ENCODE results near the gene TTC39B. TPM values are rescaled to one million over a fixed set of nuclear protein-coding genes. Genes with fewer than 3 reads are reported as not detected.
A peak's percentile ranks its signal among the peaks of the same experiment; 100 is the strongest.

Gene TTC39B
- total RNA-seq, 1 donor from 2014 or later = 7.0 TPM

DNA sequence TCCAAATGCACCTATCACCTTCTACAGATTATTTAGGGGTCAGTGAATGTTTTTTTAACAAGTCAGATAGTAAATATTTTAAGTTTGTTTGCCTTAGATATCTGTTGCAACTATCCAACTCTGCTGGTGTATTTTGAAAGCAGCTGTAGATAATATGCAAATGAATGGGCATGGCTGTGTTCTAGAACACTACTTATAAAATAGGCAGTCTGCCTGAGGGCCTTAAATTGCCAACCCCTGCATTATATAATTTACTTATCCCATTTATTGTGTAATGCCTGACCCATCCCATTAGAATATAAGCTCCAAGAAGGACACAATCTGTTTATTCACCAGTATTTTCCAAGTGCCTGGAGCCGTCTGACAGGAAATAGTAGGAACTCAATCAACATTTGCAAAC lies 149.0 kb downstream of the TTC39B start:
- Histone ChIP-seq H3K4me3 (ENCODE audit: insufficient read depth, low read depth, low read length) (no peak overlapping the region), H2AFZ (ENCODE audit: low read depth, low read length) (no peak overlapping the region), H3K4me1 (ENCODE audit: insufficient read depth, low read length) (peaks cover 12% of the 10 kb centered on the region), H3K36me3 (ENCODE audit: insufficient read depth, low read length) (no peaks in the 10 kb centered on the region), H3K79me2 (ENCODE audit: insufficient read depth, low read length) (no peaks in the 10 kb centered on the region), H3K4me2 (ENCODE audit: low read length) (no peak overlapping the region), H4K20me1 (ENCODE audit: insufficient read depth, low read length) (no peaks in the 10 kb centered on the region), H3K9me3 (ENCODE audit: insufficient read depth, low read depth, low read length) (no peaks in the 10 kb centered on the region), H3K27ac (ENCODE audit: low read depth, low read length) (no peak overlapping the region), H3K27me3 (ENCODE audit: insufficient read depth, low read length) (no peaks in the 10 kb centered on the region), H3K9ac (ENCODE audit: low read length) (no peak overlapping the region)
- Mint-ChIP-seq H3K36me3 (ENCODE audit: low read depth, unreplicated experiment) (no peaks in the 10 kb centered on the region), H3K4me1 (ENCODE audit: low read depth, unreplicated experiment) (peaks cover 2% of the 10 kb centered on the region), H3K27me3 (ENCODE audit: low read depth, unreplicated experiment) (no peaks in the 10 kb centered on the region), H3K4me3 (ENCODE audit: unreplicated experiment) (no peak overlapping the region), H3K9me3 (ENCODE audit: unreplicated experiment) (peaks cover 2% of the 10 kb centered on the region), H3K27ac (ENCODE audit: unreplicated experiment) (no peak overlapping the region)
- DNase-seq (ENCODE audit: low read depth) (no peak), FAIRE-seq (peak; percentile 29)
- TF ChIP-seq, protein P1, sequence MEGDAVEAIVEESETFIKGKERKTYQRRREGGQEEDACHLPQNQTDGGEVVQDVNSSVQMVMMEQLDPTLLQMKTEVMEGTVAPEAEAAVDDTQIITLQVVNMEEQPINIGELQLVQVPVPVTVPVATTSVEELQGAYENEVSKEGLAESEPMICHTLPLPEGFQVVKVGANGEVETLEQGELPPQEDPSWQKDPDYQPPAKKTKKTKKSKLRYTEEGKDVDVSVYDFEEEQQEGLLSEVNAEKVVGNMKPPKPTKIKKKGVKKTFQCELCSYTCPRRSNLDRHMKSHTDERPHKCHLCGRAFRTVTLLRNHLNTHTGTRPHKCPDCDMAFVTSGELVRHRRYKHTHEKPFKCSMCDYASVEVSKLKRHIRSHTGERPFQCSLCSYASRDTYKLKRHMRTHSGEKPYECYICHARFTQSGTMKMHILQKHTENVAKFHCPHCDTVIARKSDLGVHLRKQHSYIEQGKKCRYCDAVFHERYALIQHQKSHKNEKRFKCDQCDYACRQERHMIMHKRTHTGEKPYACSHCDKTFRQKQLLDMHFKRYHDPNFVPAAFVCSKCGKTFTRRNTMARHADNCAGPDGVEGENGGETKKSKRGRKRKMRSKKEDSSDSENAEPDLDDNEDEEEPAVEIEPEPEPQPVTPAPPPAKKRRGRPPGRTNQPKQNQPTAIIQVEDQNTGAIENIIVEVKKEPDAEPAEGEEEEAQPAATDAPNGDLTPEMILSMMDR (IDR thresholded peaks at IDR 0.05; ENCODE audit: insufficient read depth, low read depth, low read length) = no peak
- TF ChIP-seq EZH2 (IDR thresholded peaks at IDR 0.05; ENCODE audit: insufficient read depth, low read length) = no peak

DNA sequence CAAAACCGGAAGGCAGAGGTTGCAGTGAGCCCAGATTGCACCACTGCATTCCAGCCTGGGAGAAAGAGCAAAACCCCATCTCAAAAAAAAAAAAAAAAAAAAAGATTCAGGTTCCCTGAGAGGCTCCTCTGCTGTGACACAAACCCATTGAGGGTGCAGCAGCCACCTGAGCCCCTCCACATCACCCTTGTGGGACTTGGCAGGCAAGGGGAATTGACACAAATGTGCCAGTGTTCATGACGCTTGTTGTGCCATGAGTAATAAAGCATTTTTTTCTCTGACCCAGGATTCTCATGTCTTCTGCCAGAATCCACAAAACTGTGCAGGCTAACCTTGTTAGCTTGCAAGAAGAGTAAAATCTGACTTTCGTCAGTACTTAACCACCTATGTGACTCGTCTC lies 149.6 kb downstream of the TTC39B start:
- Histone ChIP-seq H3K27ac (ENCODE audit: low read depth, low read length) (no peak overlapping the region), H2AFZ (ENCODE audit: low read depth, low read length) (no peak overlapping the region), H3K36me3 (ENCODE audit: insufficient read depth, low read length) (no peaks in the 10 kb centered on the region), H3K9me3 (ENCODE audit: insufficient read depth, low read depth, low read length) (no peaks in the 10 kb centered on the region), H3K4me3 (ENCODE audit: insufficient read depth, low read depth, low read length) (no peak overlapping the region), H3K4me1 (ENCODE audit: insufficient read depth, low read length) (peaks cover 12% of the 10 kb centered on the region), H4K20me1 (ENCODE audit: insufficient read depth, low read length) (no peaks in the 10 kb centered on the region), H3K27me3 (ENCODE audit: insufficient read depth, low read length) (no peaks in the 10 kb centered on the region), H3K4me2 (ENCODE audit: low read length) (no peak overlapping the region), H3K79me2 (ENCODE audit: insufficient read depth, low read length) (no peaks in the 10 kb centered on the region), H3K9ac (ENCODE audit: low read length) (no peak overlapping the region)
- FAIRE-seq (no peak), DNase-seq (ENCODE audit: low read depth) (peak; percentile 64)
- H3K4me1 Mint-ChIP-seq (ENCODE audit: low read depth, unreplicated experiment) = peaks cover 2% of the 10 kb centered on the region
- no peak for TF ChIP-seq EZH2 (IDR thresholded peaks at IDR 0.05; ENCODE audit: insufficient read depth, low read length)
- TF ChIP-seq, protein P1 (IDR thresholded peaks at IDR 0.05; ENCODE audit: insufficient read depth, low read depth, low read length) = no peak
- no peak overlapping the region for H3K4me3 Mint-ChIP-seq (ENCODE audit: unreplicated experiment)
- H3K36me3 Mint-ChIP-seq (ENCODE audit: low read depth, unreplicated experiment) = no peaks in the 10 kb centered on the region
- H3K27ac Mint-ChIP-seq (ENCODE audit: unreplicated experiment) = no peak overlapping the region
- H3K27me3 Mint-ChIP-seq (ENCODE audit: low read depth, unreplicated experiment) = no peaks in the 10 kb centered on the region
- peaks cover 2% of the 10 kb centered on the region for H3K9me3 Mint-ChIP-seq (ENCODE audit: unreplicated experiment)

DNA sequence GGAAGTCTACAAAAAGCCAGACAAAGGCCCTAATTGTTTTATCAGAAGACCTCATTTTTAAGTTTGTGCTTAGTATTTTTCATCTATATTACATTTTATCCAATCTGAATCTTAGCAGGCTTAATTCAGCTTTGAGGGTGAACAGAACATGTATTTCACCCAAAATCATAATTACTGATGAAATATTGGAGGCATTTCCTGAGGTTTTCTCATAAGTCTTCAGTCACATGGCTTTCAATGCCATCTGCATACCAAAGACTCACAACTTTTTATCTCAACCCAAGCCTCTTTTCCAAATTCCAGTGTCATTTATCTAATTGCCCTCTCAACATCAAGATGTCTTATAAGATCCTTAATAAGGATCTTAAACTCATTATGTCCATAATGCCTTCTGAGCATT lies 150.8 kb downstream of the TTC39B start:
- peaks cover 2% of the 10 kb centered on the region for H3K4me1 Mint-ChIP-seq (ENCODE audit: low read depth, unreplicated experiment)
- TF ChIP-seq, protein P1 (IDR thresholded peaks at IDR 0.05; ENCODE audit: insufficient read depth, low read depth, low read length) = no peak
- TF ChIP-seq EZH2 (IDR thresholded peaks at IDR 0.05; ENCODE audit: insufficient read depth, low read length) = no peak
- Histone ChIP-seq H3K4me2 (ENCODE audit: low read length) (no peak overlapping the region), H3K36me3 (ENCODE audit: insufficient read depth, low read length) (no peaks in the 10 kb centered on the region), H3K4me1 (ENCODE audit: insufficient read depth, low read length) (peaks cover 12% of the 10 kb centered on the region), H3K27ac (ENCODE audit: low read depth, low read length) (no peak overlapping the region), H2AFZ (ENCODE audit: low read depth, low read length) (no peak overlapping the region), H4K20me1 (ENCODE audit: insufficient read depth, low read length) (no peaks in the 10 kb centered on the region), H3K9me3 (ENCODE audit: insufficient read depth, low read depth, low read length) (no peaks in the 10 kb centered on the region), H3K4me3 (ENCODE audit: insufficient read depth, low read depth, low read length) (no peak overlapping the region), H3K27me3 (ENCODE audit: insufficient read depth, low read length) (no peaks in the 10 kb centered on the region), H3K79me2 (ENCODE audit: insufficient read depth, low read length) (no peaks in the 10 kb centered on the region), H3K9ac (ENCODE audit: low read length) (no peak overlapping the region)
- no peak overlapping the region for H3K4me3 Mint-ChIP-seq (ENCODE audit: unreplicated experiment)
- no peak overlapping the region for H3K27ac Mint-ChIP-seq (ENCODE audit: unreplicated experiment)
- H3K36me3 Mint-ChIP-seq (ENCODE audit: low read depth, unreplicated experiment) = no peaks in the 10 kb centered on the region
- FAIRE-seq (no peak), DNase-seq (ENCODE audit: low read depth) (no peak)
- H3K9me3 Mint-ChIP-seq (ENCODE audit: unreplicated experiment) = peaks cover 2% of the 10 kb centered on the region
- no peaks in the 10 kb centered on the region for H3K27me3 Mint-ChIP-seq (ENCODE audit: low read depth, unreplicated experiment)
